ENCODE measurements around the gene GPRC5B.

GRCh38 chr16:19857593-19858339 lies 26.9 kb downstream of the GPRC5B start:
- TF ChIP-seq POLR2A (IDR thresholded peaks at IDR 0.05; ENCODE audit: low read depth, low read length) (no peak), POLR2AphosphoS5 (IDR thresholded peaks at IDR 0.05; ENCODE audit: low read depth, low read length) (no peak)

Measured in GM12892 (cell line).